Neural cell (in vitro differentiated cells): ENCODE results near the gene ACOX2. TPM values are rescaled to one million over a fixed set of nuclear protein-coding genes. Genes with fewer than 3 reads are reported as not detected.

ENCODE experiments used
- H2AFZ ChIP-seq: fragments of 200-600, 300-800 bp; sonication (generic), shearing (Covaris generic); 2 replicates; pipeline ENCODE4 v1.6.0; 2014; ENCODE audit warnings: low read depth, mild to moderate bottlenecking, antibody characterized with exemption, low read length, moderate library complexity
- H3F3A ChIP-seq: fragments of 200-600 bp; shearing (Covaris generic); 2 replicates; pipeline ENCODE4 v1.6.1; 2016; ENCODE audit warnings: mild to moderate bottlenecking, moderate library complexity, mixed read lengths, antibody characterized with exemption, low read length; ENCODE audit not compliant: insufficient read depth, poor library complexity, severe bottlenecking
- H3K27ac ChIP-seq: fragments of 200-600, 300-800 bp; sonication (generic), shearing (Covaris generic); 2 replicates; pipeline ENCODE4 v1.5.1; 2014; ENCODE audit warnings: mild to moderate bottlenecking, low read length, moderate library complexity
- H3K27me3 ChIP-seq: fragments of 300-800, 200-600 bp; sonication (generic), shearing (Covaris generic); 2 replicates; pipeline ENCODE4 v1.6.0; 2014; ENCODE audit warnings: mild to moderate bottlenecking, low read depth, low read length, moderate library complexity; ENCODE audit not compliant: insufficient read depth
- H3K36me3 ChIP-seq: fragments of 300-800, 200-600 bp; sonication (generic), shearing (Covaris generic); 2 replicates; pipeline ENCODE4 v1.5.1; 2014; ENCODE audit warnings: mild to moderate bottlenecking, antibody characterized with exemption, low read length, moderate library complexity; ENCODE audit not compliant: insufficient read depth
- H3K4me2 ChIP-seq: fragments of 300-800, 200-600 bp; sonication (generic), shearing (Covaris generic); 2 replicates; pipeline ENCODE4 v1.6.0; 2014; ENCODE audit warnings: mild to moderate bottlenecking, low read length
- H3K4me3 ChIP-seq: fragments of 300-800, 200-600 bp; sonication (generic), shearing (Covaris generic); 2 replicates; pipeline ENCODE4 v1.5.1; 2014; ENCODE audit warnings: mild to moderate bottlenecking, low read length, moderate library complexity
- H3K79me2 ChIP-seq: fragments of 200-600 bp; shearing (Covaris generic); replicated peaks from 2 replicates; pipeline ENCODE4 v1.6.0; 2014; ENCODE audit warnings: mild to moderate bottlenecking, low read length, moderate library complexity; ENCODE audit not compliant: insufficient read depth
- H3K9ac ChIP-seq: fragments of 300-800, 200-600 bp; sonication (generic), shearing (Covaris generic); 2 replicates; pipeline ENCODE4 v1.6.1; 2016; ENCODE audit warnings: mild to moderate bottlenecking, low read length, mixed read lengths
- H3K9me2 ChIP-seq: fragments of 200-600 bp; shearing (Covaris generic); 2 replicates; pipeline ENCODE4 v1.6.1; 2016; ENCODE audit warnings: mild to moderate bottlenecking, low read length, mixed read lengths; ENCODE audit not compliant: insufficient read depth
- H3K9me3 ChIP-seq: fragments of 200-600, 300-800 bp; sonication (generic), shearing (Covaris generic); 2 replicates; pipeline ENCODE4 v1.6.1; 2016; ENCODE audit warnings: mild to moderate bottlenecking, mixed run types, low read length, moderate library complexity, mixed read lengths
- H4K20me1 ChIP-seq: fragments of 200-600 bp; shearing (Covaris generic); 2 replicates; pipeline ENCODE4 v1.6.1; 2016; ENCODE audit warnings: mild to moderate bottlenecking, mixed run types; ENCODE audit not compliant: insufficient read depth
- CTCF ChIP-seq: fragments of 450-650 bp; IDR thresholded peaks from 2 replicates; pipeline ENCODE4 v1.5.1; 2014; ENCODE audit warnings: antibody characterized with exemption, mild to moderate bottlenecking, moderate library complexity; ENCODE audit not compliant: poor library complexity, severe bottlenecking
- EP300 ChIP-seq: fragments of 450-650 bp; conservative IDR thresholded peaks from 2 replicates; pipeline ENCODE4 v1.6.1; 2014; ENCODE audit warnings: antibody characterized with exemption, mild to moderate bottlenecking, moderate library complexity; ENCODE audit not compliant: poor library complexity, severe bottlenecking
- EZH2 ChIP-seq: fragments of 200-600, 300-800 bp; shearing (Covaris generic), sonication (generic); IDR thresholded peaks from 2 replicates; pipeline ENCODE4 v1.6.1; 2014; ENCODE audit warnings: antibody characterized with exemption, low read length, borderline replicate concordance, mild to moderate bottlenecking; ENCODE audit not compliant: insufficient read depth, poor library complexity, severe bottlenecking
- MXI1 ChIP-seq: fragments of 450-650 bp; conservative IDR thresholded peaks from 2 replicates; pipeline ENCODE4 v1.6.1; 2014; ENCODE audit warnings: antibody characterized with exemption, mild to moderate bottlenecking; ENCODE audit not compliant: poor library complexity, severe bottlenecking
- POLR2AphosphoS5 ChIP-seq: IDR thresholded peaks from 2 replicates; pipeline ENCODE4 v1.6.1; 2012
- RAD21 ChIP-seq: fragments of 450-650 bp; conservative IDR thresholded peaks from 2 replicates; pipeline ENCODE4 v1.6.1; 2014; ENCODE audit warnings: antibody characterized with exemption, mild to moderate bottlenecking, moderate library complexity
- SMC3 ChIP-seq: fragments of 450-650 bp; conservative IDR thresholded peaks from 2 replicates; pipeline ENCODE4 v1.6.1; 2014; ENCODE audit warnings: antibody characterized with exemption, mild to moderate bottlenecking, moderate library complexity; ENCODE audit not compliant: poor library complexity
- TAF1 ChIP-seq: IDR thresholded peaks from 2 replicates; pipeline ENCODE4 v1.6.1; 2012; ENCODE audit warnings: low read depth
- polyA plus RNA-seq: library from polyadenylated mRNA; depleted of rRNA; stranded (reverse); fragments of >200 nt; gene quantifications from 2 replicates; pipeline ENCODE4 v1.2.3, GENCODE V29; 2014
- TF ChIP-seq, protein P1 (sequence below): IDR thresholded peaks from 2 replicates; pipeline ENCODE4 v1.6.1; 2012; ENCODE audit warnings: borderline replicate concordance

Gene ACOX2
- polyA plus RNA-seq, 1 donor from 2014 or later: not detected

- no peaks in the 10 kb centered on the region for H3F3A ChIP-seq
- H3K27ac ChIP-seq: no peak overlapping the region
- TF ChIP-seq SMC3 (no peak), EZH2 (no peak), MXI1 (no peak), EP300 (no peak), TAF1 (no peak), RAD21 (no peak), CTCF (no peak), POLR2AphosphoS5 (no peak)
- TF ChIP-seq, protein P1, sequence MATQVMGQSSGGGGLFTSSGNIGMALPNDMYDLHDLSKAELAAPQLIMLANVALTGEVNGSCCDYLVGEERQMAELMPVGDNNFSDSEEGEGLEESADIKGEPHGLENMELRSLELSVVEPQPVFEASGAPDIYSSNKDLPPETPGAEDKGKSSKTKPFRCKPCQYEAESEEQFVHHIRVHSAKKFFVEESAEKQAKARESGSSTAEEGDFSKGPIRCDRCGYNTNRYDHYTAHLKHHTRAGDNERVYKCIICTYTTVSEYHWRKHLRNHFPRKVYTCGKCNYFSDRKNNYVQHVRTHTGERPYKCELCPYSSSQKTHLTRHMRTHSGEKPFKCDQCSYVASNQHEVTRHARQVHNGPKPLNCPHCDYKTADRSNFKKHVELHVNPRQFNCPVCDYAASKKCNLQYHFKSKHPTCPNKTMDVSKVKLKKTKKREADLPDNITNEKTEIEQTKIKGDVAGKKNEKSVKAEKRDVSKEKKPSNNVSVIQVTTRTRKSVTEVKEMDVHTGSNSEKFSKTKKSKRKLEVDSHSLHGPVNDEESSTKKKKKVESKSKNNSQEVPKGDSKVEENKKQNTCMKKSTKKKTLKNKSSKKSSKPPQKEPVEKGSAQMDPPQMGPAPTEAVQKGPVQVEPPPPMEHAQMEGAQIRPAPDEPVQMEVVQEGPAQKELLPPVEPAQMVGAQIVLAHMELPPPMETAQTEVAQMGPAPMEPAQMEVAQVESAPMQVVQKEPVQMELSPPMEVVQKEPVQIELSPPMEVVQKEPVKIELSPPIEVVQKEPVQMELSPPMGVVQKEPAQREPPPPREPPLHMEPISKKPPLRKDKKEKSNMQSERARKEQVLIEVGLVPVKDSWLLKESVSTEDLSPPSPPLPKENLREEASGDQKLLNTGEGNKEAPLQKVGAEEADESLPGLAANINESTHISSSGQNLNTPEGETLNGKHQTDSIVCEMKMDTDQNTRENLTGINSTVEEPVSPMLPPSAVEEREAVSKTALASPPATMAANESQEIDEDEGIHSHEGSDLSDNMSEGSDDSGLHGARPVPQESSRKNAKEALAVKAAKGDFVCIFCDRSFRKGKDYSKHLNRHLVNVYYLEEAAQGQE: no peak
- no peaks in the 10 kb centered on the region for H3K9me3 ChIP-seq
- H3K36me3 ChIP-seq: no peaks in the 10 kb centered on the region
- H3K9me2 ChIP-seq: no peaks in the 10 kb centered on the region
- H4K20me1 ChIP-seq: no peaks in the 10 kb centered on the region
- no peak overlapping the region for H3K4me3 ChIP-seq
- no peak overlapping the region for H2AFZ ChIP-seq
- H3K4me2 ChIP-seq: no peak overlapping the region
- no peak overlapping the region for H3K9ac ChIP-seq
- H3K27me3 ChIP-seq: no peaks in the 10 kb centered on the region
- no peaks in the 10 kb centered on the region for H3K79me2 ChIP-seq
These were observed 29.5 kb downstream of the ACOX2 start for GRCh38 chr3:58507356-58508078.

GRCh38 chr3:58502872-58503271 is 34.1 kb downstream of the ACOX2 start:
- Histone ChIP-seq H3K9me3 (no peaks in the 10 kb centered on the region), H3F3A (no peaks in the 10 kb centered on the region), H2AFZ (no peak overlapping the region), H3K4me2 (no peak overlapping the region), H3K27me3 (no peaks in the 10 kb centered on the region), H4K20me1 (no peaks in the 10 kb centered on the region), H3K9me2 (no peaks in the 10 kb centered on the region), H3K27ac (no peak overlapping the region), H3K36me3 (peaks cover 7% of the 10 kb centered on the region), H3K4me3 (no peak overlapping the region), H3K9ac (no peak overlapping the region), H3K79me2 (peaks cover 23% of the 10 kb centered on the region)
- TF ChIP-seq EP300 (no peak), EZH2 (no peak)
- TF ChIP-seq, protein P1: no peak
